CD14-positive monocyte (primary cell): ENCODE data around the gene BHLHE23. TPM values are rescaled to one million over a fixed set of nuclear protein-coding genes. Genes with fewer than 3 reads are reported as not detected.
A peak's percentile ranks its signal among the peaks of the same experiment; 100 is the strongest.

Experiments used
- DNase-seq, 3 donors: peaks; one replicate each; pipeline ENCODE4 v3.0.0-alpha.2; 2011 to 2022
- H2AFZ ChIP-seq: 2 replicates; pipeline ENCODE4 v1.6.0; 2012; ENCODE audit warnings: mild to moderate bottlenecking, low read depth, low read length, inconsistent platforms; ENCODE audit not compliant: insufficient read depth, poor library complexity, severe bottlenecking
- H3K27ac ChIP-seq, 2 donors: 1 replicate in 1 of 2; 2 replicates in 1 of 2; pipeline ENCODE4 v1.5.1; 2012 to 2013; ENCODE audit warnings: low read length in 2 of 2, control low read depth in 1 of 2, inconsistent platforms in 1 of 2, low read depth in 1 of 2, mild to moderate bottlenecking in 1 of 2
- H3K27me3 ChIP-seq, 2 donors: one replicate each; pipeline versions ENCODE4 v1.6.0 to v1.6.1; 2011 to 2013; ENCODE audit warnings: low read length in 2 of 2; ENCODE audit not compliant: control insufficient read depth in 2 of 2, insufficient read depth in 2 of 2
- H3K36me3 ChIP-seq, 2 donors: replicated peaks in 1 of 2; 1 replicate in 1 of 2; 2 replicates in 1 of 2; pipeline versions ENCODE4 v1.5.1 to v1.6.1; 2012 to 2013; ENCODE audit warnings: low read length in 2 of 2, control low read depth in 1 of 2, inconsistent platforms in 1 of 2, mild to moderate bottlenecking in 1 of 2; ENCODE audit not compliant: insufficient read depth in 2 of 2, control insufficient read depth in 1 of 2
- H3K4me1 ChIP-seq, 2 donors: 1 replicate in 1 of 2; 2 replicates in 1 of 2; pipeline versions ENCODE4 v1.5.1 to v1.6.1; 2012 to 2013; ENCODE audit warnings: low read length in 2 of 2, control low read depth in 1 of 2, inconsistent platforms in 1 of 2, mild to moderate bottlenecking in 1 of 2, moderate library complexity in 1 of 2; ENCODE audit not compliant: insufficient read depth in 2 of 2, control insufficient read depth in 1 of 2
- H3K4me2 ChIP-seq: replicated peaks from 2 replicates; pipeline ENCODE3; 2012; ENCODE audit warnings: low read length, moderate library complexity, mild to moderate bottlenecking; ENCODE audit not compliant: poor library complexity, severe bottlenecking; ENCODE audit errors: extremely low read depth
- H3K4me3 ChIP-seq, 3 experiments: fragments of 200-600 bp in 1 of 3; sonication (generic) in 1 of 3; replicated peaks in 1 of 3; 1 replicate in 2 of 3; 2 replicates in 1 of 3; pipeline ENCODE4 v1.5.1; 2011 to 2013; ENCODE audit warnings: low read length in 3 of 3, mild to moderate bottlenecking in 3 of 3, control low read depth in 2 of 3, low read depth in 2 of 3, inconsistent platforms in 1 of 3, moderate library complexity in 1 of 3
- H3K79me2 ChIP-seq: 2 replicates; pipeline ENCODE4 v1.6.0; 2012; ENCODE audit warnings: mild to moderate bottlenecking, control low read depth, inconsistent platforms, low read length, moderate library complexity; ENCODE audit not compliant: insufficient read depth
- H3K9ac ChIP-seq: 2 replicates; pipeline ENCODE4 v1.6.0; 2017; ENCODE audit warnings: low read length, mild to moderate bottlenecking; ENCODE audit not compliant: insufficient read depth, poor library complexity, severe bottlenecking
- H3K9me3 ChIP-seq, 2 donors: replicated peaks in 1 of 2; 1 replicate in 1 of 2; 2 replicates in 1 of 2; pipeline versions ENCODE4 v1.5.1 to v1.6.1; 2012 to 2013; ENCODE audit warnings: low read length in 2 of 2, control low read depth in 1 of 2; ENCODE audit not compliant: control insufficient read depth in 1 of 2, insufficient read depth in 1 of 2
- H4K20me1 ChIP-seq: 2 replicates; pipeline ENCODE4 v1.6.0; 2012; ENCODE audit warnings: mild to moderate bottlenecking, low read length, control low read depth, moderate library complexity; ENCODE audit not compliant: insufficient read depth
- H3K27ac Mint-ChIP-seq, 7 donors: one replicate each; pipeline ENCODE4 v1.8.0; 2020; ENCODE audit warnings: mild to moderate bottlenecking in 7 of 7, mixed read lengths in 7 of 7, moderate library complexity in 6 of 7, inconsistent platforms in 2 of 7
- H3K27me3 Mint-ChIP-seq, 3 donors: one replicate each; pipeline ENCODE4 v1.8.0; 2021 to 2022; ENCODE audit warnings: low read depth in 3 of 3, mild to moderate bottlenecking in 3 of 3, mixed read lengths in 3 of 3, moderate library complexity in 3 of 3, inconsistent platforms in 1 of 3
- H3K36me3 Mint-ChIP-seq, 2 donors: one replicate each; pipeline ENCODE4 v1.8.0; 2020; ENCODE audit warnings: mixed read lengths in 2 of 2, inconsistent platforms in 1 of 2, mild to moderate bottlenecking in 1 of 2
- H3K4me1 Mint-ChIP-seq: one replicate; pipeline ENCODE4 v1.8.0; 2020; ENCODE audit warnings: mild to moderate bottlenecking, mixed read lengths
- H3K4me3 Mint-ChIP-seq, 2 donors: one replicate each; pipeline ENCODE4 v1.8.0; 2020; ENCODE audit warnings: mild to moderate bottlenecking in 2 of 2, mixed read lengths in 2 of 2, moderate library complexity in 1 of 2
- H3K9me3 Mint-ChIP-seq, 7 donors: one replicate each; pipeline ENCODE4 v1.8.0; 2020 to 2022; ENCODE audit warnings: mixed read lengths in 7 of 7, mild to moderate bottlenecking in 6 of 7, moderate library complexity in 6 of 7, inconsistent platforms in 2 of 7
- CTCF ChIP-seq: fragments of 200-600 bp; IDR thresholded peaks from one replicate; pipeline ENCODE4 v1.8.0; 2022; ENCODE audit warnings: antibody characterized with exemption, mild to moderate bottlenecking
- WGBS: methylation state at CpG from one replicate; pipeline ENCODE4 v1.1.5; 2013; ENCODE audit warnings: missing lambda C conversion rate; ENCODE audit not compliant: insufficient coverage; 5-methylcytosine and 5-hydroxymethylcytosine counted together
- intact Hi-C, 2 donors: fragments of 100-400 bp; cut with micrococcal nuclease; formaldehyde crosslinking; loops; one replicate each; pipeline versions ENCODE4 v1.15.0 to v1.15.1; 2023
- polyA plus RNA-seq, 3 donors: library from polyadenylated mRNA; depleted of rRNA in 1 of 3; unstranded in 2 of 3; stranded (reverse) in 1 of 3; fragments of 300-500 nt in 2 of 3; fragments of >200 nt in 1 of 3; fragmentation: Illumina TruSeq in 2 of 3; gene quantifications; 1 replicate in 2 of 3; 2 replicates in 1 of 3; pipeline ENCODE4 v1.2.3, GENCODE V29; 2012 to 2021

Gene BHLHE23
- polyA plus RNA-seq, 3 donors = not detected

- Histone ChIP-seq H3K4me3 (no peak overlapping the region), H3K4me1 (peaks cover 0 to 2% of the 10 kb centered on the region in 2 donors), H3K9ac (no peak overlapping the region), H4K20me1 (no peaks in the 10 kb centered on the region), H2AFZ (no peak overlapping the region), H3K27ac (no peak overlapping the region), H3K27me3 (peaks cover 28 to 62% of the 10 kb centered on the region in 2 donors), H3K79me2 (no peaks in the 10 kb centered on the region), H3K36me3 (no peaks in the 10 kb centered on the region), H3K4me2 (no peak overlapping the region), H3K9me3 (peaks cover 6 to 20% of the 10 kb centered on the region in 2 donors)
- TF ChIP-seq CTCF = no peak
- intact Hi-C loops = no loop called here
- peaks cover 8 to 36% (median 21%) of the 10 kb centered on the region in 7 donors for H3K9me3 Mint-ChIP-seq
- H3K36me3 Mint-ChIP-seq = peaks cover 0 to 3% of the 10 kb centered on the region in 2 donors
- no peak overlapping the region for H3K27ac Mint-ChIP-seq
- H3K4me3 Mint-ChIP-seq = peak overlapping the region in 1 of 2 donors; percentile 78
- H3K27me3 Mint-ChIP-seq = peaks cover 59 to 84% (median 73%) of the 10 kb centered on the region in 3 donors
- WGBS = 69% methylated on average over 12 of the region's 15 CpGs
- H3K4me1 Mint-ChIP-seq = peaks cover 3% of the 10 kb centered on the region
- DNase-seq = no peak
Observed at GRCh38 chr20:63015147-63015661, 8.4 kb upstream of the BHLHE23 start.

- Mint-ChIP-seq H3K9me3 (peaks cover 8 to 37% (median 21%) of the 10 kb centered on the region in 7 donors), H3K4me3 (peak overlapping the region in 1 of 2 donors; percentile 78), H3K27me3 (peaks cover 63 to 86% (median 75%) of the 10 kb centered on the region in 3 donors), H3K4me1 (peaks cover 5% of the 10 kb centered on the region), H3K27ac (no peak overlapping the region), H3K36me3 (peaks cover 0 to 4% of the 10 kb centered on the region in 2 donors)
- no peak for DNase-seq
- Histone ChIP-seq H3K4me1 (peaks cover 0 to 4% of the 10 kb centered on the region in 2 donors), H3K9ac (no peak overlapping the region), H3K27me3 (peaks cover 33 to 67% of the 10 kb centered on the region in 2 donors), H3K36me3 (no peaks in the 10 kb centered on the region), H3K4me3 (no peak overlapping the region), H3K9me3 (peaks cover 6 to 25% of the 10 kb centered on the region in 2 donors), H4K20me1 (no peaks in the 10 kb centered on the region), H3K79me2 (no peaks in the 10 kb centered on the region), H3K27ac (no peak overlapping the region), H3K4me2 (no peak overlapping the region), H2AFZ (no peak overlapping the region)
- no peak for TF ChIP-seq CTCF
- WGBS = 25% methylated on average over 7 of the region's 11 CpGs
- intact Hi-C loops = no loop called here
Observed at GRCh38 chr20:63014710-63015109, 7.9 kb upstream of the BHLHE23 start.
